HepG2 (cell line): Measurements from ENCODE around the gene DUSP7.

Source experiments
- MTA1 ChIP-seq: sonication (generic); formaldehyde crosslinking; IDR thresholded peaks from 2 replicates; pipeline ENCODE4 v1.4.0; 2020; ENCODE audit warnings: missing genetic modification reagents, mild to moderate bottlenecking, borderline replicate concordance
- PPARG ChIP-seq: conservative IDR thresholded peaks from 2 replicates; pipeline ENCODE4 v1.6.1; 2016; ENCODE audit warnings: missing biosample characterization, missing genetic modification reagents
- RFXANK ChIP-seq: IDR thresholded peaks from 2 replicates; pipeline ENCODE4 v1.6.1; 2016
- STAT5B ChIP-seq: sonication (generic); formaldehyde crosslinking; IDR thresholded peaks from 2 replicates; pipeline ENCODE4 v1.4.0; 2020; ENCODE audit warnings: missing genetic modification reagents
- ZNF589 ChIP-seq: sonication (generic); formaldehyde crosslinking; conservative IDR thresholded peaks from 2 replicates; pipeline ENCODE4 v1.8.0; 2022; ENCODE audit warnings: mild to moderate bottlenecking, moderate library complexity, missing genetic modification reagents
- TF ChIP-seq, protein P1 (sequence below): sonication (generic); formaldehyde crosslinking; IDR thresholded peaks from 2 replicates; pipeline ENCODE4 v1.4.0; 2020; ENCODE audit warnings: missing genetic modification reagents, mild to moderate bottlenecking, borderline replicate concordance
- TF ChIP-seq, protein P2 (sequence below), 2 experiments: IDR thresholded peaks; 2 replicates each; pipeline ENCODE4 v1.6.1; 2011 to 2012; ENCODE audit warnings: low read length in 2 of 2, borderline replicate concordance in 1 of 2, low read depth in 1 of 2, mild to moderate bottlenecking in 1 of 2, moderate library complexity in 1 of 2

DNA sequence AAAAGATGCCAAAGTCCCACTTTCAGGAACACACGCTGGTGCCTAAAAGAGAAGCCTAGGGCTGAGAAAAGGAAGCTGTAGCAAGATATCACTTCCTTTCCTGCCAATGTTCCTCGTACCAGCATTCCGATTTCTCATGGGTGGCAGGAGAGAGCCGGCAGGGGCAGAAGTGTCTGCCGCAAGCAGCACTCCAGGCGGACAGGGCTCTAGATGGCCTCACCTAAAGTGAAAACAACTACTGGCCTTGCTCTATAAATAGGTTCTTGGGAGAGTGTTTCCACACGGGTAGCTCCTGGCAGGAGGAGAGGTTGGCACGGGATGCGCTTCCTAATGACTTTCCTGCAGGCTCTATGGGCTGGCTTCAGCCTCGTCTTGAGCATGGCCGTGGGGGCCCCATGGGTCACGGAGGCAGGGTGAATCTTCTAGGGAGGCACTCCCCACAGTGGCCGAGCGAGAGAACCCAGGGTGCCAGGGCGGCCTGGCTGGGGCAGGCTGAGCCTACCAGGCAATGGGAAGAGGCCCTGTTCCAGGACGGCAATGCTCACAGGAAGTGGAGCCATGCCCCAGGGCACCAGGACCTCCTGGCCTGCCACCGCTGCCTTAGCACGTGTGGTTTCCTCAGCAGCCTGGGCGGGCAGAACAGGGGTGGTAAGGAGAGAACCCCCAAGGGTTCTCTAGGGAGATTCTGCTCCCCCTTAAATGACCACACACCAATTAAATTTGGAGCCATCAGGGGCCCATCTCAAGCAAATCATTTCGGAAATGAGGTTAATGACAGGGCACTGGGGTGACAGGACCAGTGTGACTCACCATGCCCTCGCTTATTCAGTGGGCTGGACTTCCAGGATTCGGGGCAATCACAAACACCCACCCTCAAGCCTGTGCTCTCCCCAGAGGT, 14.6 kb upstream of the DUSP7 start:
- TF ChIP-seq PPARG (CRISPR knock-in tag), result no peak
- TF ChIP-seq, protein P1, sequence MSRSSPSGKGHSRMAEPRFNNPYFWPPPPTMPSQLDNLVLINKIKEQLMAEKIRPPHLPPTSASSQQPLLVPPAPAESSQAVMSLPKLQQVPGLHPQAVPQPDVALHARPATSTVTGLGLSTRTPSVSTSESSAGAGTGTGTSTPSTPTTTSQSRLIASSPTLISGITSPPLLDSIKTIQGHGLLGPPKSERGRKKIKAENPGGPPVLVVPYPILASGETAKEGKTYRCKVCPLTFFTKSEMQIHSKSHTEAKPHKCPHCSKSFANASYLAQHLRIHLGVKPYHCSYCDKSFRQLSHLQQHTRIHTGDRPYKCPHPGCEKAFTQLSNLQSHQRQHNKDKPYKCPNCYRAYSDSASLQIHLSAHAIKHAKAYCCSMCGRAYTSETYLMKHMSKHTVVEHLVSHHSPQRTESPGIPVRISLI (CRISPR knock-in tag), result no peak
- no peak for TF ChIP-seq RFXANK (CRISPR knock-in tag)
- TF ChIP-seq ZNF589, result no peak
- no peak for TF ChIP-seq MTA1 (CRISPR knock-in tag)
- TF ChIP-seq, protein P2, sequence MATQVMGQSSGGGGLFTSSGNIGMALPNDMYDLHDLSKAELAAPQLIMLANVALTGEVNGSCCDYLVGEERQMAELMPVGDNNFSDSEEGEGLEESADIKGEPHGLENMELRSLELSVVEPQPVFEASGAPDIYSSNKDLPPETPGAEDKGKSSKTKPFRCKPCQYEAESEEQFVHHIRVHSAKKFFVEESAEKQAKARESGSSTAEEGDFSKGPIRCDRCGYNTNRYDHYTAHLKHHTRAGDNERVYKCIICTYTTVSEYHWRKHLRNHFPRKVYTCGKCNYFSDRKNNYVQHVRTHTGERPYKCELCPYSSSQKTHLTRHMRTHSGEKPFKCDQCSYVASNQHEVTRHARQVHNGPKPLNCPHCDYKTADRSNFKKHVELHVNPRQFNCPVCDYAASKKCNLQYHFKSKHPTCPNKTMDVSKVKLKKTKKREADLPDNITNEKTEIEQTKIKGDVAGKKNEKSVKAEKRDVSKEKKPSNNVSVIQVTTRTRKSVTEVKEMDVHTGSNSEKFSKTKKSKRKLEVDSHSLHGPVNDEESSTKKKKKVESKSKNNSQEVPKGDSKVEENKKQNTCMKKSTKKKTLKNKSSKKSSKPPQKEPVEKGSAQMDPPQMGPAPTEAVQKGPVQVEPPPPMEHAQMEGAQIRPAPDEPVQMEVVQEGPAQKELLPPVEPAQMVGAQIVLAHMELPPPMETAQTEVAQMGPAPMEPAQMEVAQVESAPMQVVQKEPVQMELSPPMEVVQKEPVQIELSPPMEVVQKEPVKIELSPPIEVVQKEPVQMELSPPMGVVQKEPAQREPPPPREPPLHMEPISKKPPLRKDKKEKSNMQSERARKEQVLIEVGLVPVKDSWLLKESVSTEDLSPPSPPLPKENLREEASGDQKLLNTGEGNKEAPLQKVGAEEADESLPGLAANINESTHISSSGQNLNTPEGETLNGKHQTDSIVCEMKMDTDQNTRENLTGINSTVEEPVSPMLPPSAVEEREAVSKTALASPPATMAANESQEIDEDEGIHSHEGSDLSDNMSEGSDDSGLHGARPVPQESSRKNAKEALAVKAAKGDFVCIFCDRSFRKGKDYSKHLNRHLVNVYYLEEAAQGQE (IDR thresholded peaks at IDR 0.05; ENCODE audit: borderline replicate concordance in 1 of 2, low read depth in 1 of 2, low read length in 2 of 2), result no peak
- TF ChIP-seq STAT5B, result no peak
